GM18498 (cell line): ENCODE data around the gene KAZN.

ENCODE experiments used
- ATAC-seq: cut with Tn5 transposase; IDR thresholded peaks from one replicate; pipeline ENCODE4 v1.9.1; 2021; ENCODE audit warnings: mild to moderate bottlenecking, moderate library complexity; ENCODE audit not compliant: unreplicated experiment

The KAZN gene

GRCh38 chr1:14784790-14785773, 186.6 kb downstream of the KAZN start:
- ATAC-seq, result no peak

GRCh38 chr1:14786109-14786675, 187.7 kb downstream of the KAZN start:
- no peak for ATAC-seq

- ATAC-seq, result no peak
Measured at GRCh38 chr1:14786681-14787080, 188.2 kb downstream of the KAZN start.

DNA sequence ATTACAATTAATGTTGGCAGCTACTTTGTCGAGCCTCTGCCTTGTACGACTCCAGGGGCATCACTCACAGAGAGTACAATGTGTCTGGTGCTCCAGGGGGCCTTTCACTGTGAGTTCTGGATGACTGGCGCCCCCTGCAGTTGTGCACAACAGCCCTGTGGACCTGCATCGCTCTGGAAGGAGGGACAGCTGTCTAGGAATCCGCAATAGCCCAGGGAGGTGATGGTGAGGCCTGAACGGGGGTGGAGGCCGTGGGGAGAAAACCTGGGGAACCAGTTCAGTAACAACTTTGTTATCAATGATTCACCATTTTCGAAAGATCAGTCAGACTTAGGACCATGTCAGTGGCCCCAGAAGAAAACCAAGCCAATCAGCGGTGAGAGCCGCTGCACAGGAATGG, 189.1 kb downstream of the KAZN start:
- ATAC-seq, result no peak

- no peak for ATAC-seq
Measured at GRCh38 chr1:14788080-14788479, 189.6 kb downstream of the KAZN start.

DNA sequence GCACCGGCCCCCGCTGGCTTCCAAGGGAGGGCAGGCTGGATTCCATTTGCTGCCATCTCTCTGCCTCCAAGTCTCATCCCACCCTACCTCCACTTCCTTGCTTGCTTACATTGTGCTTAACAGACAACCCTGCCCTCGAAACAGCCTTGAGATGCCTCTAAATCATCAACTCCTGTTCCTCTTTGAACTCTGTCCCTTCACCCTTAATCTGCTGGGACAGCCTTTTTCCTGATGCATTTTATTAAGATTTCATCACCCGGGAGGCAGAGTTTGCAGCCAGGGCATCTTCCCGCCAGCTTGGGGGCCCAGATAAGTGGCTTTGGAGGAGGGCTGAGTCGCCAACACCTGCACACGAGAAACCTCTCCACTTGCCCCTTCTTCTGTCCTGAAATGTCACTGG, 192.5 kb downstream of the KAZN start:
- ATAC-seq, result no peak

GRCh38 chr1:14791654-14792053, 193.2 kb downstream of the KAZN start:
- no peak for ATAC-seq

DNA sequence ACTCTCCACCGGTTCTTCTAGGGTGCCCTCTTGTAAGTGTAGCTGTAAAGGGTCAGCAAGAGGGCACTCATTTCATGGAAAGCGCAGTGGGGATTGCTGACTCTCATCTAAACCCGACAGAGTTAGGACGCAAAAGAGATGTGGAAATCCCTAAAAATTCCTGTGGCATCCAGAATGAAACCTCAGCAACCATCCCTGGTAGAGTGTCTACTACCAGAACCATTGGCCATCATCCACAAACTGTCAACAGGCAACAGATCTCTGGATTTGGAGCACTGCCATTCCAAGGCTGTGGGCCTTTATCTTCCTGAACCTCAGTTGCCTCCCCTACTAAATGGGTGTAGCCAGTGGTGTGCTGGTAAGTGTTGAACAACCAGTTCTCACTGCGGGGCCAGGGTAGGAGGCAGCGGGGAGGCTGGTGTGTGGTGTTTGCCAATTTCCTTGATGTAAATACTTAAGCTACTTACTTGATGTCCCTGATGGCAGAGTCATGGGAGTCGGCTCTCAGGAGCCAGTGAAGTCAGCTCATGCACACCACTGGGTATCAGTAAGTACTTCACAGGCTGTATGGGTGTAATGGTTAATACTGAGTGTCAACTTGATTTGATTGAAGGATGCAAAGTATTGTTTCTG, 195.8 kb downstream of the KAZN start:
- ATAC-seq, result no peak

DNA sequence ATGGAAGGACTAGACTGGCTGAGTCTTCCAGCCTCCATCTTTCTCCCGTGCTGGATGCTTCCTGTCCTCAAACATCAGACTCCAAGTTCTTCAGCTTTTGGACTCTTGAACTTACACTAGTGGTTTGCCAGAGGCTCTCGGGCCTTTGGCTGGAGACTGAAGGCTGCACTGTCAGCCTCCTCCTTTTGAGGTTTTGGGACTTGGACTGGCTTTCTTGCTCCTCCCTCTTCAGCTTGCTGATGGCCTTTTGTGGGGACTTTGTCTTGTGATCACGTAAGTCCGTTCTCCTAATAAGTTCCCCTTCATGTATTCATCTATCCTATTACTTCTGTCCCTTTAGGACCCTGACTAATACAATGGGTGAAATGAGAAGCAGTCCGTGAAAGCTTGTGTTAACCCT, 196.4 kb downstream of the KAZN start:
- ATAC-seq, result no peak

DNA sequence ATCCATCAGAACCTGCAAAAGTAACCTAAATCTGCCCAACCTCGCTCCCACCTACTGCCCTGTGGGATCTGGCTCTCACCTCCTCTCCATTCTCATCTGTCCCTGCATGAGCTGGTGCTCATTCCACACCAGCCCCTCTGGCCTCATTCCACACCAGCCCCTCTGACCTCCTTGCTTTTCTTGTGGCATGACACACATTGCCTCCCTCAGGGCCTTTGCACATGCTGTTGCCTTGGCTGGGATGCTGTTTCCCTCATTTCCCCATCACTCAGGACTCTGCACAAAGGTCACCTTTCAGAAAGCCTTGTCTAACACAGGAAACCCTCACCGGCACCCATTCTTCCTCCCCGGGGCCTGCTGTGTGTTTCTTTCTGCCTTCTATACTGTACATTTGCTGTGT, 197.1 kb downstream of the KAZN start:
- ATAC-seq, result no peak

- no peak for ATAC-seq
Measured at GRCh38 chr1:14800014-14800413, 201.5 kb downstream of the KAZN start.

DNA sequence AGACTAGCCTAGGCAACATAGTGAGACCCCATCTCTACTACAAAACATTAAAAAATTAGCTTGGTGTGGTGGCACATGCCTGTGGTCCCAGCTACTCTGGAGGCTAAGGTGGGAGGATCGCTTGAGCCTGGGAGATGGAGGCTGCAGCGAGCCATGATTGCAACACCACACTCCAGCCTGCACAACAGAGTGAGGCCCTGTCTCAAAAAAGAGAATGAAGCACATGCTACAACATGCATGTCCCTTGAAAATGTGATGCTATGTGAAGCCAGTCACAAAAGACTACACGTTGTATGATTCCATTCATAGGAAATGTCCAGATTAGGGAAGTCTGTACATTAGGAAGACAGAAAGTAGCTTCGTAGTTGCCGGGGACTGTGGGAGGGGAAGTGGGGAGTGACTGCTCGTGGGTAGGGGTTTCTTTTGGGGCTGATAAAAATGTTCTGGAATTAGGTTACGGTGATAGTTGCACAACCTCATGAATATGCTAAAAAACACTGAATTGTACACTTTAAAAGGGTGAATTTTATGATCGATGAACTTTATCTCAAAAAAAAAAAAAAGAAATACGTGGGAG, 202.1 kb downstream of the KAZN start:
- ATAC-seq, result no peak

GRCh38 chr1:14803002-14803789, 204.7 kb downstream of the KAZN start:
- ATAC-seq, result no peak

DNA sequence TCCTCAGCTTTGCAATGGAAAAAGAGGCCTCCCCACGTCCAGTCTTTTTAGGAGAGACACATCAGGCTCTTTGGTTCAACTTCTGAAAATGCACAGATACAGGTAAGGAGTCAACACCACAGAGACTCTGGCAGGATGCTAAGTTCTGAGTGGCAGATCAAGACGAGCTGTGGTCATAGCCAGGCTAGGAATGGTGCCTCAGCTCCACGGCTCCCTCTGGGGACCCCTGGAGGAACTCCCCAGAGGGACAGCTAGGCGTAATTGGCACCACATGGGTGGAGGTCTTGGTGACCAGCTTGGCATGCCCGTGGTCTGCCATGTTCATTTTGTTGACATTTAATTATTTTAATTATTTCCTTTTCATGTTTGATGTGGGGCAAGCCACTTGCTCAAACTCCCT, 206.1 kb downstream of the KAZN start:
- ATAC-seq, result no peak

DNA sequence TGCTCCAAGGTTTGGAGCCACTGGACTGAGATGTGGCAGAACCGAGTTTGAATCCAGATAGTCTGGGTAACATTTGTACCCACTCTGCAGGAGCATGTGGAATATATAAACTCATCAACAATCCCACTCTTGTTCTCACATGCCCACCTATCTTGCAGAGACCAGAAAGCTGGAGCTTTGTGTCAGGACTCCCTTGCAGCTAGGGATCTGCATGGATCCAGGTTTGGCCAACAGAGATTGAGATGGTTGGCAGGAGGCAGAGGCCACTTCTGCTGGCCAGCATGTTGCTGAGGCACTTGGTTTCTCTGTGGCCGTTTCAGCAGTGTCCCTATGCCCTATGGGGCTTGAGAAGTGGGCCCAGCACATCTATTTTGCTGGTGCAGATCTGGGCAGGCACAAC, 208.3 kb downstream of the KAZN start:
- no peak for ATAC-seq

DNA sequence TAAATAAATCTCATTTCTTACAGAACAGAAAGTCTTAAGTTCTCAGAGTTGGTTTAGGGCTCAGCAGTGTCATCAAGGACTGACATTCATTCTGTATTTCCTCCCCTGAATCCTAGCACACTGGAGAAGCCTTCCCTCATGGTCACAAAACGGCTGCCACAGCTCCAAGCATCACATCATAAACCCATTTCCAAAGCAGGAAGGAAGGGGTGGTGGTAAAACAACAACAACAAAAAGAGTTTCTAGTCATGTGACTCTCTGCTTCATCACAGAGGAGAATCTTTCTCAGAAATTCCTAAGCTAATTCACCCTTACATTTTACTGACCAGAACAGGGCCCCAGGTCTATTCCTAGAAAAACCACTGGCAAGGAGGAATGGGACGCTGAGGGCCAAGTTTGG, 210.3 kb downstream of the KAZN start:
- ATAC-seq, result no peak

GRCh38 chr1:14809191-14809981, 210.9 kb downstream of the KAZN start:
- no peak for ATAC-seq

GRCh38 chr1:14810595-14811361, 212.3 kb downstream of the KAZN start:
- no peak for ATAC-seq

DNA sequence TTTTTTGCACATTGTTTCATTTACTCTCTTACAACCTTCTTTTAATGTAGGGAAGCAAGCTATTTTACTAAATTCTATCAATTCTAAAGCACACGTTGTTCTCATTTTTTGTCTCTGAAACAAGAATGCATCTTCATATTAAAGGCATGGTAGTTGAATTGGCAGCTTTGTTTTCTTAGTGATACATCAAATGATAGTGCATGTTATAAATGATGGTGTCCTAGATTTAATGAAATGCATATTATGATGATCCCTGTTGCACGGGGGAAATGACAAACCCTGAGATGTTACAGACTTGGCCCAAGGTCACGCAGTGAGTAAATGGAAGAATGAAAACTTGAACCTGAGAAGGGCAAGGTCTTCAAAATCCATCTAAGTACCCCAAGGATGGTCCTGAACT, 213.1 kb downstream of the KAZN start:
- no peak for ATAC-seq
